CD14-positive monocyte (primary cell): ENCODE data around the gene GPALPP1. TPM values are rescaled to one million over a fixed set of nuclear protein-coding genes. Genes with fewer than 3 reads are reported as not detected.
"Not testable (repeated sequence)": the region's sequence is repeated elsewhere in the genome, so short reads cannot be mapped to it uniquely, and the experiment has no call there.

Experiments
- DNase-seq, 3 donors: peaks; one replicate each; pipeline ENCODE4 v3.0.0-alpha.2; 2011 to 2022
- H2AFZ ChIP-seq: 2 replicates; pipeline ENCODE4 v1.6.0; 2012; ENCODE audit warnings: mild to moderate bottlenecking, low read depth, low read length, inconsistent platforms; ENCODE audit not compliant: insufficient read depth, poor library complexity, severe bottlenecking
- H3K27ac ChIP-seq, 2 donors: 1 replicate in 1 of 2; 2 replicates in 1 of 2; pipeline ENCODE4 v1.5.1; 2012 to 2013; ENCODE audit warnings: low read length in 2 of 2, control low read depth in 1 of 2, inconsistent platforms in 1 of 2, low read depth in 1 of 2, mild to moderate bottlenecking in 1 of 2
- H3K27me3 ChIP-seq, 2 donors: one replicate each; pipeline versions ENCODE4 v1.6.0 to v1.6.1; 2011 to 2013; ENCODE audit warnings: low read length in 2 of 2; ENCODE audit not compliant: control insufficient read depth in 2 of 2, insufficient read depth in 2 of 2
- H3K36me3 ChIP-seq, 2 donors: replicated peaks in 1 of 2; 1 replicate in 1 of 2; 2 replicates in 1 of 2; pipeline versions ENCODE4 v1.5.1 to v1.6.1; 2012 to 2013; ENCODE audit warnings: low read length in 2 of 2, control low read depth in 1 of 2, inconsistent platforms in 1 of 2, mild to moderate bottlenecking in 1 of 2; ENCODE audit not compliant: insufficient read depth in 2 of 2, control insufficient read depth in 1 of 2
- H3K4me1 ChIP-seq, 2 donors: 1 replicate in 1 of 2; 2 replicates in 1 of 2; pipeline versions ENCODE4 v1.5.1 to v1.6.1; 2012 to 2013; ENCODE audit warnings: low read length in 2 of 2, control low read depth in 1 of 2, inconsistent platforms in 1 of 2, mild to moderate bottlenecking in 1 of 2, moderate library complexity in 1 of 2; ENCODE audit not compliant: insufficient read depth in 2 of 2, control insufficient read depth in 1 of 2
- H3K4me2 ChIP-seq: replicated peaks from 2 replicates; pipeline ENCODE3; 2012; ENCODE audit warnings: low read length, moderate library complexity, mild to moderate bottlenecking; ENCODE audit not compliant: poor library complexity, severe bottlenecking; ENCODE audit errors: extremely low read depth
- H3K4me3 ChIP-seq, 3 experiments: fragments of 200-600 bp in 1 of 3; sonication (generic) in 1 of 3; replicated peaks in 1 of 3; 1 replicate in 2 of 3; 2 replicates in 1 of 3; pipeline ENCODE4 v1.5.1; 2011 to 2013; ENCODE audit warnings: low read length in 3 of 3, mild to moderate bottlenecking in 3 of 3, control low read depth in 2 of 3, low read depth in 2 of 3, inconsistent platforms in 1 of 3, moderate library complexity in 1 of 3
- H3K79me2 ChIP-seq: 2 replicates; pipeline ENCODE4 v1.6.0; 2012; ENCODE audit warnings: mild to moderate bottlenecking, control low read depth, inconsistent platforms, low read length, moderate library complexity; ENCODE audit not compliant: insufficient read depth
- H3K9ac ChIP-seq: 2 replicates; pipeline ENCODE4 v1.6.0; 2017; ENCODE audit warnings: low read length, mild to moderate bottlenecking; ENCODE audit not compliant: insufficient read depth, poor library complexity, severe bottlenecking
- H3K9me3 ChIP-seq, 2 donors: replicated peaks in 1 of 2; 1 replicate in 1 of 2; 2 replicates in 1 of 2; pipeline versions ENCODE4 v1.5.1 to v1.6.1; 2012 to 2013; ENCODE audit warnings: low read length in 2 of 2, control low read depth in 1 of 2; ENCODE audit not compliant: control insufficient read depth in 1 of 2, insufficient read depth in 1 of 2
- H4K20me1 ChIP-seq: 2 replicates; pipeline ENCODE4 v1.6.0; 2012; ENCODE audit warnings: mild to moderate bottlenecking, low read length, control low read depth, moderate library complexity; ENCODE audit not compliant: insufficient read depth
- H3K27ac Mint-ChIP-seq, 7 donors: one replicate each; pipeline ENCODE4 v1.8.0; 2020; ENCODE audit warnings: mild to moderate bottlenecking in 7 of 7, mixed read lengths in 7 of 7, moderate library complexity in 6 of 7, inconsistent platforms in 2 of 7
- H3K27me3 Mint-ChIP-seq, 3 donors: one replicate each; pipeline ENCODE4 v1.8.0; 2021 to 2022; ENCODE audit warnings: low read depth in 3 of 3, mild to moderate bottlenecking in 3 of 3, mixed read lengths in 3 of 3, moderate library complexity in 3 of 3, inconsistent platforms in 1 of 3
- H3K36me3 Mint-ChIP-seq, 2 donors: one replicate each; pipeline ENCODE4 v1.8.0; 2020; ENCODE audit warnings: mixed read lengths in 2 of 2, inconsistent platforms in 1 of 2, mild to moderate bottlenecking in 1 of 2
- H3K4me1 Mint-ChIP-seq: one replicate; pipeline ENCODE4 v1.8.0; 2020; ENCODE audit warnings: mild to moderate bottlenecking, mixed read lengths
- H3K4me3 Mint-ChIP-seq, 2 donors: one replicate each; pipeline ENCODE4 v1.8.0; 2020; ENCODE audit warnings: mild to moderate bottlenecking in 2 of 2, mixed read lengths in 2 of 2, moderate library complexity in 1 of 2
- H3K9me3 Mint-ChIP-seq, 7 donors: one replicate each; pipeline ENCODE4 v1.8.0; 2020 to 2022; ENCODE audit warnings: mixed read lengths in 7 of 7, mild to moderate bottlenecking in 6 of 7, moderate library complexity in 6 of 7, inconsistent platforms in 2 of 7
- CTCF ChIP-seq: fragments of 200-600 bp; IDR thresholded peaks from one replicate; pipeline ENCODE4 v1.8.0; 2022; ENCODE audit warnings: antibody characterized with exemption, mild to moderate bottlenecking
- WGBS: methylation state at CpG from one replicate; pipeline ENCODE4 v1.1.5; 2013; ENCODE audit warnings: missing lambda C conversion rate; ENCODE audit not compliant: insufficient coverage; 5-methylcytosine and 5-hydroxymethylcytosine counted together
- intact Hi-C, 2 donors: fragments of 100-400 bp; cut with micrococcal nuclease; formaldehyde crosslinking; loops; one replicate each; pipeline versions ENCODE4 v1.15.0 to v1.15.1; 2023
- polyA plus RNA-seq, 3 donors: library from polyadenylated mRNA; depleted of rRNA in 1 of 3; unstranded in 2 of 3; stranded (reverse) in 1 of 3; fragments of 300-500 nt in 2 of 3; fragments of >200 nt in 1 of 3; fragmentation: Illumina TruSeq in 2 of 3; gene quantifications; 1 replicate in 2 of 3; 2 replicates in 1 of 3; pipeline ENCODE4 v1.2.3, GENCODE V29; 2012 to 2021

Gene GPALPP1
- polyA plus RNA-seq, 3 donors = 9.4 to 13.7 (median 11.4) TPM

GRCh38 chr13:45060062-45060461 is 70.7 kb downstream of the GPALPP1 start:
- no peak for DNase-seq
- Histone ChIP-seq H3K79me2 (no peaks in the 10 kb centered on the region), H3K27me3 (no peaks in the 10 kb centered on the region), H3K4me3 (no peak overlapping the region), H3K9ac (no peak overlapping the region), H2AFZ (no peak overlapping the region), H3K4me1 (peaks cover 0 to 11% of the 10 kb centered on the region in 2 donors), H3K9me3 (no peaks in the 10 kb centered on the region), H3K36me3 (no peaks in the 10 kb centered on the region), H4K20me1 (no peaks in the 10 kb centered on the region), H3K27ac (no peak overlapping the region), H3K4me2 (no peak overlapping the region)
- Mint-ChIP-seq H3K4me1 (peaks cover 21% of the 10 kb centered on the region), H3K4me3 (no peak overlapping the region), H3K27ac (no peak overlapping the region), H3K27me3 (peaks cover 0 to 4% (median 3%) of the 10 kb centered on the region in 3 donors), H3K36me3 (no peaks in the 10 kb centered on the region), H3K9me3 (peaks cover 0 to 6% (median 3%) of the 10 kb centered on the region in 7 donors)
- 100% methylated on average over 2 of the region's 3 CpGs for WGBS
- intact Hi-C loops = no loop called here
- no peak for TF ChIP-seq CTCF

- H3K27ac ChIP-seq = no peak overlapping the region
- no peaks in the 10 kb centered on the region for H3K79me2 ChIP-seq
- no peak for TF ChIP-seq CTCF
- H3K4me3 Mint-ChIP-seq = no peak overlapping the region
- intact Hi-C loops = no loop called here
- H3K36me3 Mint-ChIP-seq = no peaks in the 10 kb centered on the region
- H3K36me3 ChIP-seq = no peaks in the 10 kb centered on the region
- H2AFZ ChIP-seq = no peak overlapping the region
- no peak for DNase-seq
- H3K9ac ChIP-seq = no peak overlapping the region
- H4K20me1 ChIP-seq = no peaks in the 10 kb centered on the region
- 100% methylated on average over 1 of the region's 7 CpGs for WGBS
- no peaks in the 10 kb centered on the region for H3K27me3 ChIP-seq
- no peak overlapping the region for H3K4me3 ChIP-seq
- H3K4me1 Mint-ChIP-seq = peaks cover 11% of the 10 kb centered on the region
- H3K9me3 ChIP-seq = no peaks in the 10 kb centered on the region
- H3K27me3 Mint-ChIP-seq = peaks cover 0 to 8% (median 3%) of the 10 kb centered on the region in 3 donors
- peaks cover 0 to 2% of the 10 kb centered on the region in 2 donors for H3K4me1 ChIP-seq
- H3K4me2 ChIP-seq = no peak overlapping the region
- H3K9me3 Mint-ChIP-seq = peaks cover 0 to 6% (median 2%) of the 10 kb centered on the region in 7 donors
- no peak overlapping the region for H3K27ac Mint-ChIP-seq
Measured at GRCh38 chr13:45063261-45063860, 74.0 kb downstream of the GPALPP1 start.

- H3K27ac ChIP-seq, H4K20me1 ChIP-seq, H3K9ac ChIP-seq, H3K36me3 ChIP-seq, H3K27ac Mint-ChIP-seq, H3K4me2 ChIP-seq, H3K9me3 Mint-ChIP-seq, H2AFZ ChIP-seq, H3K36me3 Mint-ChIP-seq, DNase-seq, H3K4me3 ChIP-seq, H3K4me1 ChIP-seq, intact Hi-C loops, H3K4me3 Mint-ChIP-seq, H3K9me3 ChIP-seq, H3K79me2 ChIP-seq, H3K27me3 Mint-ChIP-seq, H3K27me3 ChIP-seq: not testable (repeated sequence)
- WGBS = 100% methylated on average over 1 of the region's 3 CpGs
- H3K4me1 Mint-ChIP-seq = peaks cover 13% of the 10 kb centered on the region
Measured at GRCh38 chr13:45063889-45064288, 74.6 kb downstream of the GPALPP1 start.
